KMS-11 (cell line): ENCODE measurements around the gene CDCP2.

Experiments
- H2AFZ ChIP-seq: fragments of 200-600 bp; sonication (generic); 2 replicates; pipeline ENCODE4 v1.6.1; 2016; ENCODE audit warnings: antibody characterized with exemption, mixed run types, low read depth
- H3K27ac ChIP-seq: fragments of 200-600 bp; sonication (generic); 2 replicates; pipeline ENCODE4 v1.6.1; 2016; ENCODE audit warnings: mild to moderate bottlenecking, mixed run types
- H3K27me3 ChIP-seq: fragments of 200-600 bp; sonication (generic); 2 replicates; pipeline ENCODE4 v1.6.1; 2017; ENCODE audit warnings: mild to moderate bottlenecking, low read depth, mixed run types, moderate library complexity; ENCODE audit not compliant: insufficient read depth
- H3K36me3 ChIP-seq: fragments of 200-600 bp; sonication (generic); 2 replicates; pipeline ENCODE4 v1.6.1; 2017; ENCODE audit warnings: mild to moderate bottlenecking, mixed run types; ENCODE audit not compliant: insufficient read depth
- H3K4me1 ChIP-seq: fragments of 200-600 bp; sonication (generic); 2 replicates; pipeline ENCODE4 v1.6.1; 2016; ENCODE audit warnings: mild to moderate bottlenecking, low read depth, mixed run types; ENCODE audit not compliant: poor library complexity, severe bottlenecking
- H3K4me2 ChIP-seq: fragments of 200-600 bp; sonication (generic); 2 replicates; pipeline ENCODE4 v1.7.0; 2016; ENCODE audit warnings: mild to moderate bottlenecking, mixed run types
- H3K4me3 ChIP-seq: fragments of 200-600 bp; sonication (generic); IDR thresholded peaks from 2 replicates; pipeline ENCODE4 v1.6.1; 2017; ENCODE audit warnings: low read depth, low read length, mixed read lengths; ENCODE audit not compliant: insufficient read depth
- H3K79me2 ChIP-seq: fragments of 200-600 bp; sonication (generic); 2 replicates; pipeline ENCODE4 v1.6.1; 2016; ENCODE audit warnings: low read depth, mixed run types; ENCODE audit not compliant: insufficient read depth
- H3K9ac ChIP-seq: fragments of 200-600 bp; sonication (generic); 2 replicates; pipeline ENCODE4 v1.6.1; 2016; ENCODE audit warnings: mild to moderate bottlenecking, mixed run types
- H4K20me1 ChIP-seq: fragments of 200-600 bp; sonication (generic); 2 replicates; pipeline ENCODE4 v1.6.1; 2016; ENCODE audit warnings: mild to moderate bottlenecking, mixed run types; ENCODE audit not compliant: insufficient read depth
- TF ChIP-seq, protein P1 (sequence below): fragments of 200-600 bp; sonication (generic); conservative IDR thresholded peaks from 2 replicates; pipeline ENCODE4 v1.6.1; 2017; ENCODE audit warnings: low read depth, mild to moderate bottlenecking, antibody characterized with exemption, low read length, moderate library complexity, mixed read lengths

CDCP2 gene

DNA sequence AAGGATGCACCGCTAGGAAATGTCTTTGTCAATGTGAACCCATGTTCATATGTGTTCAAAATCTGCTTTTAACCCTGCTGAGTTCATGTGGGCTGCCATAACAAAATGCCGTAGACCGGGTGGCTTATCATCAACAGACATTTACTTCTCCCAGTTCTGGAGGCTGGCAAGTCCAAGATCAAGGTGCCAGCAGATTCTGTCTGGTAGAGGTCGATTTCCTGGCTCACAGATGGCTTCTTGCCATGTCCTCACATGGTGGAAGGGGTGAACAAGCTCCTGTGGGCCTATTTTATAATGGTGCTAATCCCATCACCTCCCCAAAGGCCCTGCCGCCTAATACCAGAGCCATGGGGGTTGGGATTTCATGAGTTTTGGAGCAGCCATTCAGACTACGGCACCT lies 4.6 kb upstream of the CDCP2 start:
- H4K20me1 ChIP-seq = no peaks in the 10 kb centered on the region
- TF ChIP-seq, protein P1, sequence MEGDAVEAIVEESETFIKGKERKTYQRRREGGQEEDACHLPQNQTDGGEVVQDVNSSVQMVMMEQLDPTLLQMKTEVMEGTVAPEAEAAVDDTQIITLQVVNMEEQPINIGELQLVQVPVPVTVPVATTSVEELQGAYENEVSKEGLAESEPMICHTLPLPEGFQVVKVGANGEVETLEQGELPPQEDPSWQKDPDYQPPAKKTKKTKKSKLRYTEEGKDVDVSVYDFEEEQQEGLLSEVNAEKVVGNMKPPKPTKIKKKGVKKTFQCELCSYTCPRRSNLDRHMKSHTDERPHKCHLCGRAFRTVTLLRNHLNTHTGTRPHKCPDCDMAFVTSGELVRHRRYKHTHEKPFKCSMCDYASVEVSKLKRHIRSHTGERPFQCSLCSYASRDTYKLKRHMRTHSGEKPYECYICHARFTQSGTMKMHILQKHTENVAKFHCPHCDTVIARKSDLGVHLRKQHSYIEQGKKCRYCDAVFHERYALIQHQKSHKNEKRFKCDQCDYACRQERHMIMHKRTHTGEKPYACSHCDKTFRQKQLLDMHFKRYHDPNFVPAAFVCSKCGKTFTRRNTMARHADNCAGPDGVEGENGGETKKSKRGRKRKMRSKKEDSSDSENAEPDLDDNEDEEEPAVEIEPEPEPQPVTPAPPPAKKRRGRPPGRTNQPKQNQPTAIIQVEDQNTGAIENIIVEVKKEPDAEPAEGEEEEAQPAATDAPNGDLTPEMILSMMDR = no peak
- no peaks in the 10 kb centered on the region for H3K4me1 ChIP-seq
- no peak overlapping the region for H3K27ac ChIP-seq
- H2AFZ ChIP-seq = no peak overlapping the region
- no peak overlapping the region for H3K9ac ChIP-seq
- H3K36me3 ChIP-seq = no peaks in the 10 kb centered on the region
- no peaks in the 10 kb centered on the region for H3K79me2 ChIP-seq
- no peaks in the 10 kb centered on the region for H3K27me3 ChIP-seq
- H3K4me2 ChIP-seq = no peak overlapping the region
- no peak overlapping the region for H3K4me3 ChIP-seq

DNA sequence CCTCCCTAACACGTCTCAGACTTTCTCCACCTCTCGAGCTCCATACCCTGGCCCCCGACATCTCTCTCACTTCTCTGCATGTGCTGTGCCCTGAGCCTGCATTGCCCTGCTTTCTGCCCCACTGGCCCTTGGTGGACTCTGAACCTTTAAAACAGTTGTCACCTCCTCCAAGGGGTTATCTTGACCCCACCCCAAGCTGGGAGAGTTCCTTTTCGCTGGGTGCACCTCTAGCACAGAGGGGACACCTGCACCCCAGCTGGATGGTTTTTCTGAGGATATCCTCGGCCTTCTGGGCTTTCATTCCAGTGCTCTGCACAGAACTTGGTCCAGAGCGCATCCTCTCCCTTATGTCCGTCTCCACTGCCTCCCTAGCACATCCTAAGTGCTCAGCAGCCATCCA lies 4.2 kb upstream of the CDCP2 start:
- no peak overlapping the region for H3K4me2 ChIP-seq
- no peaks in the 10 kb centered on the region for H3K27me3 ChIP-seq
- H3K79me2 ChIP-seq = no peaks in the 10 kb centered on the region
- H3K4me1 ChIP-seq = no peaks in the 10 kb centered on the region
- H3K27ac ChIP-seq = no peak overlapping the region
- H3K4me3 ChIP-seq = no peak overlapping the region
- no peaks in the 10 kb centered on the region for H4K20me1 ChIP-seq
- H3K36me3 ChIP-seq = no peaks in the 10 kb centered on the region
- no peak overlapping the region for H3K9ac ChIP-seq
- no peak overlapping the region for H2AFZ ChIP-seq
- TF ChIP-seq, protein P1 = no peak

DNA sequence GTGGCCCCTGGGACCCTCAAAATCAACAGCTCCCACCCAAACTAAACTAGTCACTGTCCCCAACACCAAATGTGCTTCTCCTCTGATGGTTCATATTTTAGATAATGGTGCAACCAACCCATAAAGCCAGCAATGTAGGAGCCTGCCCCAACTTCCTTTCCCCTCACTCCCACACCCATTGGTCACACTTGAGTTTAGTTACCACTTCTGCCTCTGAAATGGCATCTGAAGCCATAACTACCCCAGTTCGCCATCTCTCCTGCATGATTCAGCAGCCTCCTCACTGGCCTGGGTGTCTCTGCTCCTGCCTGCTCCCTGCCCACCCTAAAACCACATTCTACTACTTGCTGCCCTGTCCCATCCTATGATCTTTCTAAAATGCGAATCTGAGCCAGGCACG lies 3.4 kb upstream of the CDCP2 start:
- Histone ChIP-seq H3K36me3 (no peaks in the 10 kb centered on the region), H3K79me2 (no peaks in the 10 kb centered on the region), H3K27ac (no peak overlapping the region), H2AFZ (no peak overlapping the region), H4K20me1 (no peaks in the 10 kb centered on the region), H3K4me1 (no peaks in the 10 kb centered on the region), H3K4me2 (no peak overlapping the region), H3K27me3 (no peaks in the 10 kb centered on the region), H3K4me3 (no peak overlapping the region), H3K9ac (no peak overlapping the region)
- TF ChIP-seq, protein P1 = no peak

DNA sequence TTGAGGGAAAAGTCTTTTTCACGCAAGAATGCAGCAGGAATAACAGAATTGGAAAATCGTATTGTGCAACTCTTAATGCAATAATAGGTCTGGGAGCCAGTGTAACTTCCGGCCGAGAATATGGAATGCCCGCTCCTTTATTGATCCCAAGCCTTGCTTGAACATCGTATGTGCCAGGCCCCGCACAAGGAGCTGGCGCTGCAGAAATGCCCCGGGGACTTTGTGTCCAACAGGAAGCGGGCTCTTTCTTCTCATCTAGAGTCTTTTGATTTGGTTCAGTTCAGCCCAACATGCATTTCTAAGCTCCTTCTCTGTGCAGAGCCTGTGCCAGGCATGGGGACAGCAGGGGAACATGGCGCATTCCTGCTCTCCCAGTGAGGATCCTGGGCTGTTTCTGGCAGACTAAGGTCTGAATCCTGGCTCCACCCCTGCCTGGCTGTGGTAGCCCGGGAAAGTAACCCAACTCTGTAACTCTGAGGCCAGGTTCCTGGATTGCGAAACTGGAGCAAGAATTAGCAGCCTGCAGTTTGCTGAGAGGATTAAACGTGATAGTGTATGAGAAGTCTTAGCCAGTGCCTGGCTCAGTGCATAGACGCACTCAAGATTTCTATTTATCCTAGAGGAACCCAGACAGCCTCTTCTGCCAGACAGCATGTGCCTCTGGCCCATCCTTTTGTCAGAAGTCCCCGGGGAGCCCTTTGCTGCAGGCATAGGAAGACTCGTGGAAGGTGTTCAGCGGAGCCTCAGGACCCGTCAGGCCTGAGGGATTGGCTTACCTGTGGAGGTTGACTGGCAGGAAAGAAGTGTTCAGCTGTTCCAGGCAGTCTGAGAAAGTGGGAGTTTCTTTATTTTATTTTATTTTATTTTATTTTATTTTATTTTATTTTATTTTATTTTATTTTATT lies 987 bp upstream of the CDCP2 start:
- TF ChIP-seq, protein P1 = no peak
- H3K9ac ChIP-seq = no peak overlapping the region
- no peaks in the 10 kb centered on the region for H3K4me1 ChIP-seq
- H3K27me3 ChIP-seq = no peaks in the 10 kb centered on the region
- no peaks in the 10 kb centered on the region for H3K36me3 ChIP-seq
- H2AFZ ChIP-seq = no peak overlapping the region
- no peak overlapping the region for H3K4me3 ChIP-seq
- H3K27ac ChIP-seq = no peak overlapping the region
- no peaks in the 10 kb centered on the region for H3K79me2 ChIP-seq
- no peak overlapping the region for H3K4me2 ChIP-seq
- no peaks in the 10 kb centered on the region for H4K20me1 ChIP-seq
